C1 segment of cervical spinal cord (tissue), 14 donors: ENCODE data around the gene HOXB1.

ENCODE experiments used
- DNase-seq, 14 donors: peaks; one replicate each; lab custom pipeline; 2025; lab: John Stamatoyannopoulos, UW

Gene HOXB1

GRCh38 chr17:48530887-48531272 is at the start of gene HOXB1:
TSS of gene HOXB1 (minus strand) at chr17:48531011. CDS start at chr17:48530904, 107 bp downstream.
- DNase-seq, result no peak

- DNase-seq, result no peak
Observed at GRCh38 chr17:48579760-48580554, 49.1 kb upstream of the HOXB1 start.

GRCh38 chr17:48579471-48579759 is 48.6 kb upstream of the HOXB1 start:
- DNase-seq, result no peak

GRCh38 chr17:48578616-48579470 is 48.0 kb upstream of the HOXB1 start:
- no peak for DNase-seq

GRCh38 chr17:48577946-48578615 is 47.3 kb upstream of the HOXB1 start, which contains the start of gene HOXB4:
TSS of gene HOXB4 (minus strand) at chr17:48578350. CDS start at chr17:48578319, 31 bp downstream.
- peak in 10 of 14 donors; percentile 40 to 78 (median 63) for DNase-seq

- DNase-seq, result no peak
Observed at GRCh38 chr17:48577330-48577945, 46.6 kb upstream of the HOXB1 start.

- DNase-seq, result no peak
Observed at GRCh38 chr17:48576479-48577309, 45.9 kb upstream of the HOXB1 start.

- DNase-seq, result peak in 2 of 14 donors; percentile 39 to 66
Observed at GRCh38 chr17:48575673-48576478, 45.1 kb upstream of the HOXB1 start.

GRCh38 chr17:48575066-48575582 is 44.3 kb upstream of the HOXB1 start:
- no peak for DNase-seq

GRCh38 chr17:48574505-48575065 is 43.8 kb upstream of the HOXB1 start:
- DNase-seq, result no peak

- DNase-seq, result no peak
Observed at GRCh38 chr17:48571826-48572417, 41.1 kb upstream of the HOXB1 start.

- peak in 1 of 14 donors; percentile 32 for DNase-seq
Observed at GRCh38 chr17:48571024-48571818, 40.4 kb upstream of the HOXB1 start.

GRCh38 chr17:48570325-48571023 is 39.7 kb upstream of the HOXB1 start:
- no peak for DNase-seq

GRCh38 chr17:48569674-48570324 is 39.0 kb upstream of the HOXB1 start:
- no peak for DNase-seq

- DNase-seq, result no peak
Observed at GRCh38 chr17:48569240-48569582, 38.4 kb upstream of the HOXB1 start.

- DNase-seq, result no peak
Observed at GRCh38 chr17:48568499-48569239, 37.9 kb upstream of the HOXB1 start.
